Measurements from ENCODE around the gene OSBPL10.

DNA sequence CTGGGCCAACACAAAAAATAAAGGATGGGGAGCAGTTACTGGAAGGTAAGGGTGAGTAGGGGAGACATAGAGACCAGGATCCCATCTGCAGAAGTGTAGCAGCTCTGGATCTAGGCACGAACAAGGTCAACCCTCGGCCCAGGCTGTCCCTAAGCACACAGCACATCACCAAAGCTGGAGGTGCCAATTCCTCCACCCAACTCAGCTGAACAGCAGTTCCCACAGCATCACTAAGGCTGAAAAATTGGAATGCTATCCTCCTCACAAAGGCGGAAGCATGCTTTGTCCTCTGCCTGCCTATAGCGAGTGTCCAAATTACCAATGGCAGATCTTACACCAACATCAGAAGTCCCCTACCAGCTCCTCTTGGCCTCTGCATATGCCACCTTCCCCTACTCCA lies 33.9 kb downstream of the OSBPL10 start:
- TF ChIP-seq, protein P1, sequence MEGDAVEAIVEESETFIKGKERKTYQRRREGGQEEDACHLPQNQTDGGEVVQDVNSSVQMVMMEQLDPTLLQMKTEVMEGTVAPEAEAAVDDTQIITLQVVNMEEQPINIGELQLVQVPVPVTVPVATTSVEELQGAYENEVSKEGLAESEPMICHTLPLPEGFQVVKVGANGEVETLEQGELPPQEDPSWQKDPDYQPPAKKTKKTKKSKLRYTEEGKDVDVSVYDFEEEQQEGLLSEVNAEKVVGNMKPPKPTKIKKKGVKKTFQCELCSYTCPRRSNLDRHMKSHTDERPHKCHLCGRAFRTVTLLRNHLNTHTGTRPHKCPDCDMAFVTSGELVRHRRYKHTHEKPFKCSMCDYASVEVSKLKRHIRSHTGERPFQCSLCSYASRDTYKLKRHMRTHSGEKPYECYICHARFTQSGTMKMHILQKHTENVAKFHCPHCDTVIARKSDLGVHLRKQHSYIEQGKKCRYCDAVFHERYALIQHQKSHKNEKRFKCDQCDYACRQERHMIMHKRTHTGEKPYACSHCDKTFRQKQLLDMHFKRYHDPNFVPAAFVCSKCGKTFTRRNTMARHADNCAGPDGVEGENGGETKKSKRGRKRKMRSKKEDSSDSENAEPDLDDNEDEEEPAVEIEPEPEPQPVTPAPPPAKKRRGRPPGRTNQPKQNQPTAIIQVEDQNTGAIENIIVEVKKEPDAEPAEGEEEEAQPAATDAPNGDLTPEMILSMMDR (conservative IDR thresholded peaks at IDR 0.05; ENCODE audit: low read depth, low read length): no peak
- TF ChIP-seq MXI1 (IDR thresholded peaks at IDR 0.05; ENCODE audit: borderline replicate concordance, low read depth, low read length) (no peak), BHLHE40 (IDR thresholded peaks at IDR 0.05; ENCODE audit: low read depth, low read length) (no peak), MAFK (IDR thresholded peaks at IDR 0.05; ENCODE audit: low read depth, low read length) (no peak), POLR2A (IDR thresholded peaks at IDR 0.05; ENCODE audit: low read depth, low read length) (no peak)
